K562 (cell line): Measurements from ENCODE around the gene LMLN. TPM values are rescaled to one million over a fixed set of nuclear protein-coding genes. Genes with fewer than 3 reads are reported as not detected.

ENCODE experiments used
- ATAC-seq: fragments of 200-7000 bp; cut with Tn5 transposase; 3 replicates; pipeline ENCODE4 v1.9.1; 2020; ENCODE audit warnings: moderate library complexity
- BruUV-seq: library from RNA; stranded (reverse); fragments of 400-500 nt; replicated peaks from 2 replicates; lab custom pipeline; 2021; lab: Mats Ljungman, UMichigan
- CTCF ChIA-PET: fragments of 300-600 bp; formaldehyde crosslinking; extraction: SDS; loops from one replicate; lab custom pipeline; 2021; ENCODE audit warnings: low intra/inter-chr PET ratio; lab: Yijun Ruan, JAX
- POLR2A ChIA-PET: fragments of 300-600, 350-650 bp; sonication (Branson Sonifier 250); formaldehyde crosslinking; extraction: SDS; loops from one replicate; lab custom pipeline; 2021; ENCODE audit warnings: antibody characterized with exemption, inconsistent platforms; lab: Yijun Ruan, JAX
- DNase-seq, 4 experiments: peaks; one replicate each; pipeline versions ENCODE4 v3.0.0 to v3.0.0-alpha.2; 2011 to 2018; ENCODE audit warnings: low spot score in 3 of 4, mixed read lengths in 3 of 4; ENCODE audit errors: extremely low read depth in 1 of 4
- FAIRE-seq: peaks from 2 replicates; lab custom pipeline; 2011; peaks lifted over from hg19 to GRCh38; lab: Jason Lieb, UNC
- H2AFZ ChIP-seq: 2 replicates; pipeline ENCODE4 v1.6.0; 2011; ENCODE audit warnings: low read depth, low read length, control low read depth, inconsistent platforms
- H3K27ac ChIP-seq: fragments of 200-600 bp; 3 replicates; pipeline ENCODE4 v1.8.0; 2011; ENCODE audit warnings: low read depth, mild to moderate bottlenecking, control low read depth, inconsistent platforms, low read length, moderate library complexity, mixed read lengths; ENCODE audit errors: extremely low read depth
- H3K27me3 ChIP-seq, 2 experiments: fragments of 300-600 bp in 1 of 2; 2 replicates in 1 of 2; 3 replicates in 1 of 2; pipeline versions ENCODE4 v1.6.0 to v1.8.0; 2011; ENCODE audit warnings: inconsistent platforms in 2 of 2, low read length in 2 of 2, mild to moderate bottlenecking in 1 of 2, mixed read lengths in 1 of 2, moderate library complexity in 1 of 2; ENCODE audit not compliant: control insufficient read depth in 2 of 2, insufficient read depth in 2 of 2
- H3K36me3 ChIP-seq: fragments of 300-600 bp; 3 replicates; pipeline ENCODE4 v1.8.0; 2011; ENCODE audit warnings: mild to moderate bottlenecking, low read length, inconsistent platforms; ENCODE audit not compliant: control insufficient read depth, insufficient read depth
- H3K4me1 ChIP-seq, 2 experiments: fragments of 200-600 bp in 1 of 2; replicated peaks in 1 of 2; 2 replicates in 1 of 2; 3 replicates in 1 of 2; pipeline versions ENCODE4 v1.5.1 to v1.8.0; 2011; ENCODE audit warnings: inconsistent platforms in 2 of 2, low read length in 2 of 2, mild to moderate bottlenecking in 1 of 2, mixed read lengths in 1 of 2, moderate library complexity in 1 of 2; ENCODE audit not compliant: control insufficient read depth in 2 of 2, insufficient read depth in 2 of 2
- H3K4me2 ChIP-seq: 2 replicates; pipeline ENCODE4 v1.6.1; 2011; ENCODE audit warnings: low read length, control low read depth, inconsistent platforms, mixed read lengths; ENCODE audit not compliant: insufficient read depth
- H3K4me3 ChIP-seq: fragments of 200-600 bp; sonication (generic), shearing (Covaris generic); 2 replicates; pipeline ENCODE4 v1.5.1; 2016; ENCODE audit warnings: control low read depth, inconsistent platforms
- H3K79me2 ChIP-seq: fragments of 200-600 bp; 3 replicates; pipeline ENCODE4 v1.8.0; 2011; ENCODE audit warnings: low read length, inconsistent platforms; ENCODE audit not compliant: control insufficient read depth, insufficient read depth
- H3K9ac ChIP-seq, 2 experiments: 2 replicates each; pipeline versions ENCODE4 v1.6.0 to v1.6.1; 2011; ENCODE audit warnings: low read depth in 2 of 2, low read length in 2 of 2, control low read depth in 1 of 2, inconsistent platforms in 1 of 2, mild to moderate bottlenecking in 1 of 2, mixed read lengths in 1 of 2; ENCODE audit not compliant: insufficient read depth in 1 of 2
- H3K9me1 ChIP-seq: one replicate; pipeline ENCODE4 v1.6.0; 2011; ENCODE audit warnings: inconsistent platforms, mild to moderate bottlenecking, low read length, moderate library complexity; ENCODE audit not compliant: control insufficient read depth, insufficient read depth
- H3K9me3 ChIP-seq: replicated peaks from 2 replicates; pipeline ENCODE4 v1.5.1; 2011; ENCODE audit warnings: low read depth, low read length, inconsistent platforms; ENCODE audit not compliant: control insufficient read depth, insufficient read depth
- H4K20me1 ChIP-seq: replicated peaks from 2 replicates; pipeline ENCODE4 v1.6.1; 2011; ENCODE audit warnings: low read length, inconsistent platforms, mixed read lengths; ENCODE audit not compliant: control insufficient read depth, insufficient read depth
- C11orf30 ChIP-seq: fragments of 450-650 bp; IDR thresholded peaks from 2 replicates; pipeline ENCODE4 v1.6.1; 2016; ENCODE audit warnings: low read depth, mild to moderate bottlenecking
- ELF4 ChIP-seq: fragments of 450-650 bp; formaldehyde crosslinking; IDR thresholded peaks from 2 replicates; pipeline ENCODE4 v1.4.0; 2022; ENCODE audit warnings: missing genetic modification characterization
- ETV5 ChIP-seq: sonication (generic); formaldehyde crosslinking; IDR thresholded peaks from 2 replicates; pipeline ENCODE4 v1.4.0; 2020; ENCODE audit warnings: low read depth, mild to moderate bottlenecking, missing genetic modification reagents
- FOXM1 ChIP-seq, 2 experiments: fragments of 450-650 bp in 1 of 2; sonication (generic) in 1 of 2; formaldehyde crosslinking in 1 of 2; IDR thresholded peaks; 2 replicates each; pipeline versions ENCODE4 v1.6.1 to v1.9.0; 2017 to 2022; ENCODE audit warnings: low read depth in 2 of 2, mild to moderate bottlenecking in 2 of 2, missing genetic modification reagents in 1 of 2, moderate library complexity in 1 of 2
- HMG20B ChIP-seq: fragments of 250-450 bp; sonication (Bioruptor Pico); IDR thresholded peaks from 2 replicates; pipeline ENCODE4 v1.5.0; 2021; ENCODE audit warnings: mild to moderate bottlenecking
- L3MBTL2 ChIP-seq: fragments of 450-650 bp; IDR thresholded peaks from 2 replicates; pipeline ENCODE4 v1.6.1; 2016; ENCODE audit warnings: mild to moderate bottlenecking, moderate library complexity
- MEF2A ChIP-seq: IDR thresholded peaks from 2 replicates; pipeline ENCODE4 v1.6.1; 2011; ENCODE audit warnings: low read depth, mild to moderate bottlenecking, low read length, moderate library complexity; ENCODE audit not compliant: control insufficient read depth
- NEUROD1 ChIP-seq: fragments of 150-350 bp; IDR thresholded peaks from 2 replicates; pipeline ENCODE4 v1.6.1; 2014; ENCODE audit warnings: borderline replicate concordance, low read length, low read depth; ENCODE audit not compliant: partially characterized antibody
- NR0B1 ChIP-seq: fragments of 450-650 bp; IDR thresholded peaks from one replicate; pipeline ENCODE4 v1.6.1; 2018; ENCODE audit warnings: mild to moderate bottlenecking, moderate library complexity; ENCODE audit not compliant: partially characterized antibody
- RNF2 ChIP-seq: sonication (generic); IDR thresholded peaks from 2 replicates; pipeline ENCODE4 v1.6.1; 2016
- ZNF311 ChIP-seq: fragments of 250-450 bp; sonication (Bioruptor Pico); IDR thresholded peaks from 2 replicates; pipeline ENCODE4 v1.4.0; 2020; ENCODE audit warnings: mild to moderate bottlenecking, moderate library complexity
- ZNF316 ChIP-seq: fragments of 450-650 bp; IDR thresholded peaks from 2 replicates; pipeline ENCODE4 v1.6.1; 2016
- ZNF75A ChIP-seq: fragments of 450-650 bp; formaldehyde crosslinking; IDR thresholded peaks from 2 replicates; pipeline ENCODE4 v1.4.0; 2020; ENCODE audit warnings: mild to moderate bottlenecking
- WGBS: fragments of 100-300 bp; shearing (Covaris generic); methylation state at CpG from one replicate; pipeline ENCODE4 v1.1.6; 2016; ENCODE audit warnings: low coverage, mixed read lengths; ENCODE audit not compliant: insufficient coverage; ENCODE audit errors: missing lambda C conversion rate; 5-methylcytosine and 5-hydroxymethylcytosine counted together
- in situ Hi-C: fragments of 300-500 bp; cut with MboI; formaldehyde crosslinking; loops from 4 replicates; pipeline ENCODE4 v1.15.0; 2018; ENCODE audit warnings: inconsistent platforms, mixed read lengths
- intact Hi-C: fragments of 100-400 bp; cut with micrococcal nuclease; formaldehyde crosslinking; loops from 2 replicates; pipeline ENCODE4 v1.14.2; 2022
- polyA plus RNA-seq, 8 experiments: library from polyadenylated mRNA; depleted of rRNA in 4 of 8; stranded (reverse) in 5 of 8; unstranded in 3 of 8; fragments of >200 nt; fragmentation: Nextera tagmentation in 2 of 8; fragmentation: Illumina TruSeq in 1 of 8; extraction: Ambion mirVana in 2 of 8; extraction: Trizol in 1 of 8; gene quantifications; 2 replicates each; pipeline versions ENCODE4 v1.2.1 to v1.2.3, GENCODE V29; 2011 to 2014; ENCODE audit warnings: inconsistent platforms in 1 of 8, missing spikeins in 1 of 8
- total RNA-seq, 7 experiments: library from RNA; depleted of rRNA in 6 of 7; stranded (reverse); fragments of >200 nt in 6 of 7; fragmentation: Illumina TruSeq in 2 of 7; extraction: Trizol in 2 of 7; gene quantifications; 2 replicates each; pipeline versions ENCODE4 v1.2.1 to v1.2.3, GENCODE V29; 2011 to 2021; ENCODE audit warnings: low replicate concordance in 1 of 7

The LMLN gene
- total and polyA plus RNA-seq, 9 of the 15 experiments (the other 6 are each of a cell fraction or from before 2014, with no cell fraction given), result 2.2 to 15.9 (median 6.9) TPM

- in situ Hi-C loops, result no loop called here
Observed at GRCh38 chr3:198018416-198018815, 58.4 kb downstream of the LMLN start.

GRCh38 chr3:198019115-198019514, 59.1 kb downstream of the LMLN start:
- Histone ChIP-seq H3K27me3 (no peaks in the 10 kb centered on the region), H3K4me3 (no peak overlapping the region), H3K4me2 (no peak overlapping the region), H3K9me3 (no peaks in the 10 kb centered on the region), H3K9ac (no peak overlapping the region), H2AFZ (no peak overlapping the region), H3K4me1 (no peaks in the 10 kb centered on the region), H4K20me1 (no peaks in the 10 kb centered on the region), H3K79me2 (no peaks in the 10 kb centered on the region), H3K36me3 (peaks cover 8% of the 10 kb centered on the region; the same call in 1 of the 3 replicates), H3K9me1 (no peaks in the 10 kb centered on the region), H3K27ac (no peak overlapping the region)
- ChIA-PET CTCF (no interaction called here), POLR2A (no interaction called here)
- in situ Hi-C loops (no loop called here), intact Hi-C loops (no loop called here)
- ATAC-seq, result no peak
- DNase-seq, result no peak
- no TSS peak for BruUV-seq
- 92% methylated on average over 2 of the region's 2 CpGs for WGBS
- FAIRE-seq, result peak; percentile 6
- TF ChIP-seq ETV5 (CRISPR knock-in tag) (no peak), MEF2A (no peak), L3MBTL2 (no peak), NEUROD1 (no peak), ZNF311 (no peak), NR0B1 (no peak), RNF2 (no peak), ELF4 (CRISPR knock-in tag) (no peak), FOXM1 (IDR thresholded peaks at IDR 0.05; ENCODE audit: low read depth) (no peak), FOXM1 (CRISPR knock-in tag; IDR thresholded peaks at IDR 0.05; ENCODE audit: low read depth) (no peak), ZNF75A (CRISPR knock-in tag) (no peak)

More at GRCh38 chr3:198018416-198018815, 58.4 kb downstream of the LMLN start:
- no peaks in the 10 kb centered on the region for H4K20me1 ChIP-seq
- H3K4me2 ChIP-seq, result no peak overlapping the region
- no peak overlapping the region for H3K9ac ChIP-seq
- ATAC-seq (no peak), DNase-seq (no peak), FAIRE-seq (no peak)
- no peak overlapping the region for H3K4me3 ChIP-seq
- WGBS, result 54% methylated on average over 4 of the region's 4 CpGs
- ChIA-PET POLR2A (no interaction called here), CTCF (no interaction called here)
- no peaks in the 10 kb centered on the region for H3K9me3 ChIP-seq
- no peak overlapping the region for H3K27ac ChIP-seq
- no peaks in the 10 kb centered on the region for H3K9me1 ChIP-seq
- H3K27me3 ChIP-seq, result no peaks in the 10 kb centered on the region
- no TSS peak for BruUV-seq
- peaks cover 8% of the 10 kb centered on the region; the same call in 1 of the 3 replicates for H3K36me3 ChIP-seq
- no peak overlapping the region for H2AFZ ChIP-seq
- no peak for TF ChIP-seq HMG20B (CRISPR knock-in tag)
- peak; percentile 52; the same call in 1 of the 2 replicates for TF ChIP-seq C11orf30
- peak; percentile 70 for TF ChIP-seq ZNF316
- no peaks in the 10 kb centered on the region for H3K79me2 ChIP-seq
- intact Hi-C loops, result no loop called here
- no peaks in the 10 kb centered on the region for H3K4me1 ChIP-seq
